H1 (cell line): Measurements from ENCODE around the gene EEF1AKMT1. TPM values are rescaled to one million over a fixed set of nuclear protein-coding genes. Genes with fewer than 3 reads are reported as not detected.

ENCODE experiments used
- CTCF ChIA-PET: fragments of 300-600 bp; sonication (Branson Sonifier 250); formaldehyde crosslinking; loops from one replicate; lab custom pipeline; 2021; ENCODE audit not compliant: partially characterized antibody; lab: Charles Lee
- POLR2A ChIA-PET: fragments of 300-600 bp; sonication (Branson Sonifier 250); formaldehyde crosslinking; loops from one replicate; lab custom pipeline; 2021; ENCODE audit warnings: inconsistent platforms; ENCODE audit not compliant: partially characterized antibody; lab: Charles Lee
- DNase-seq, 2 experiments: peaks; one replicate each; pipeline versions ENCODE4 v3.0.0 to v3.0.0-alpha.2; 2010 to 2022; ENCODE audit warnings: low spot score in 2 of 2, low read depth in 1 of 2, mixed read lengths in 1 of 2
- FAIRE-seq: peaks from 2 replicates; lab custom pipeline; 2011; peaks lifted over from hg19 to GRCh38; lab: Jason Lieb, UNC
- H2AFZ ChIP-seq: 2 replicates; pipeline ENCODE4 v1.8.1; 2012; ENCODE audit warnings: low read length, inconsistent platforms
- H2AK5ac ChIP-seq: 2 replicates; pipeline ENCODE4 v1.6.1; 2013; ENCODE audit warnings: low read depth, low read length
- H2BK120ac ChIP-seq: replicated peaks from 2 replicates; pipeline ENCODE3; 2013; ENCODE audit warnings: low read depth, low read length, inconsistent platforms
- H2BK12ac ChIP-seq: 2 replicates; pipeline ENCODE4 v1.6.1; 2013; ENCODE audit warnings: low read depth, low read length
- H2BK15ac ChIP-seq: 2 replicates; pipeline ENCODE4 v1.6.1; 2013; ENCODE audit warnings: low read length
- H2BK20ac ChIP-seq: 2 replicates; pipeline ENCODE4 v1.6.1; 2013; ENCODE audit warnings: low read length
- H2BK5ac ChIP-seq: 2 replicates; pipeline ENCODE4 v1.6.1; 2013; ENCODE audit warnings: low read depth, low read length
- H3K14ac ChIP-seq: 2 replicates; pipeline ENCODE4 v1.6.1; 2013; ENCODE audit warnings: inconsistent platforms; ENCODE audit not compliant: insufficient read length
- H3K18ac ChIP-seq: 2 replicates; pipeline ENCODE4 v1.6.1; 2013; ENCODE audit warnings: low read length; ENCODE audit errors: extremely low read depth
- H3K23ac ChIP-seq: 2 replicates; pipeline ENCODE4 v1.6.1; 2013; ENCODE audit warnings: inconsistent platforms; ENCODE audit not compliant: insufficient read length
- H3K23me2 ChIP-seq: 2 replicates; pipeline ENCODE4 v1.6.1; 2013; ENCODE audit warnings: low read depth, low read length
- H3K27ac ChIP-seq: 2 replicates; pipeline ENCODE4 v1.6.1; 2011; ENCODE audit warnings: low read depth, low read length, inconsistent platforms
- H3K27me3 ChIP-seq, 4 experiments: replicated peaks in 1 of 4; 1 replicate in 1 of 4; 2 replicates in 3 of 4; pipeline versions ENCODE4 v1.6.1 to v1.8.1; 2011 to 2013; ENCODE audit warnings: low read length in 3 of 4, mild to moderate bottlenecking in 3 of 4, inconsistent platforms in 2 of 4, mixed read lengths in 2 of 4, moderate library complexity in 1 of 4; ENCODE audit not compliant: control insufficient read depth in 3 of 4, insufficient read depth in 3 of 4; ENCODE audit errors: extremely low read depth in 1 of 4
- H3K36me3 ChIP-seq, 4 experiments: 2 replicates each; pipeline versions ENCODE4 v1.6.1 to v1.8.1; 2011 to 2013; ENCODE audit warnings: mild to moderate bottlenecking in 4 of 4, low read length in 3 of 4, moderate library complexity in 2 of 4, control low read depth in 1 of 4, inconsistent platforms in 1 of 4; ENCODE audit not compliant: insufficient read depth in 4 of 4, control insufficient read depth in 2 of 4
- H3K4ac ChIP-seq: replicated peaks from 2 replicates; pipeline ENCODE3; 2013; ENCODE audit warnings: low read length, low read depth, mixed read lengths, inconsistent platforms; ENCODE audit not compliant: insufficient read length
- H3K4me1 ChIP-seq, 4 experiments: replicated peaks in 1 of 4; 1 replicate in 1 of 4; 2 replicates in 3 of 4; pipeline versions ENCODE4 v1.6.1 to v1.8.1; 2011 to 2013; ENCODE audit warnings: low read length in 3 of 4, inconsistent platforms in 2 of 4, mixed read lengths in 1 of 4; ENCODE audit not compliant: insufficient read depth in 4 of 4, control insufficient read depth in 3 of 4
- H3K4me2 ChIP-seq, 2 experiments: 2 replicates each; pipeline versions ENCODE4 v1.6.1 to v1.8.1; 2011 to 2013; ENCODE audit warnings: low read depth in 2 of 2, low read length in 2 of 2, control low read depth in 1 of 2, inconsistent platforms in 1 of 2, mild to moderate bottlenecking in 1 of 2; ENCODE audit not compliant: insufficient read depth in 1 of 2
- H3K4me3 ChIP-seq, 4 experiments: fragments of 200-600, 300-600 bp in 1 of 4; sonication (generic), shearing (Covaris generic), sonication (Bioruptor Twin) in 1 of 4; 2 replicates each; pipeline versions ENCODE4 v1.5.1 to v1.8.1; 2011 to 2016; ENCODE audit warnings: low read length in 4 of 4, low read depth in 3 of 4, control low read depth in 2 of 4, inconsistent platforms in 2 of 4, mild to moderate bottlenecking in 2 of 4, mixed read lengths in 1 of 4, moderate library complexity in 1 of 4; ENCODE audit not compliant: insufficient read depth in 2 of 4; ENCODE audit errors: extremely low read depth in 1 of 4
- H3K56ac ChIP-seq: replicated peaks from 2 replicates; pipeline ENCODE3; 2013; ENCODE audit warnings: low read depth, mild to moderate bottlenecking, mixed read lengths, low read length, inconsistent platforms; ENCODE audit not compliant: insufficient read length
- H3K79me1 ChIP-seq: 2 replicates; pipeline ENCODE4 v1.6.1; 2013; ENCODE audit warnings: low read depth, low read length, control low read depth
- H3K79me2 ChIP-seq, 2 experiments: 2 replicates each; pipeline versions ENCODE4 v1.6.1 to v1.8.1; 2012 to 2013; ENCODE audit warnings: low read length in 2 of 2, mild to moderate bottlenecking in 2 of 2, inconsistent platforms in 1 of 2; ENCODE audit not compliant: insufficient read depth in 2 of 2, control insufficient read depth in 1 of 2
- H3K9ac ChIP-seq, 4 experiments: replicated peaks in 1 of 4; 1 replicate in 1 of 4; 2 replicates in 3 of 4; pipeline versions ENCODE4 v1.6.1 to v1.8.1; 2011 to 2013; ENCODE audit warnings: low read depth in 3 of 4, low read length in 3 of 4, control low read depth in 2 of 4, mild to moderate bottlenecking in 2 of 4, moderate library complexity in 2 of 4, inconsistent platforms in 1 of 4; ENCODE audit errors: extremely low read depth in 1 of 4
- H3K9me3 ChIP-seq, 2 experiments: 2 replicates each; pipeline versions ENCODE4 v1.6.1 to v1.8.1; 2012 to 2013; ENCODE audit warnings: mild to moderate bottlenecking in 2 of 2, moderate library complexity in 2 of 2, control low read depth in 1 of 2, inconsistent platforms in 1 of 2, low read depth in 1 of 2, low read length in 1 of 2, mixed read lengths in 1 of 2; ENCODE audit not compliant: insufficient read depth in 2 of 2
- H4K20me1 ChIP-seq, 2 experiments: replicated peaks in 1 of 2; 2 replicates each; pipeline versions ENCODE3 to v1.8.1; 2011 to 2013; ENCODE audit warnings: inconsistent platforms in 2 of 2, low read length in 2 of 2, mild to moderate bottlenecking in 1 of 2; ENCODE audit not compliant: insufficient read depth in 2 of 2, control insufficient read depth in 1 of 2
- H4K5ac ChIP-seq: 2 replicates; pipeline ENCODE4 v1.6.1; 2013; ENCODE audit warnings: low read length, low read depth, mixed read lengths, inconsistent platforms; ENCODE audit not compliant: insufficient read length
- H4K8ac ChIP-seq: 2 replicates; pipeline ENCODE4 v1.8.0; 2013; ENCODE audit warnings: mild to moderate bottlenecking, moderate library complexity, low read length, inconsistent platforms; ENCODE audit not compliant: insufficient read depth; ENCODE audit errors: extremely low read depth
- H4K91ac ChIP-seq: replicated peaks from 2 replicates; pipeline ENCODE3; 2013; ENCODE audit warnings: low read length, mixed read lengths, inconsistent platforms; ENCODE audit not compliant: insufficient read length
- CEBPB ChIP-seq: IDR thresholded peaks from 2 replicates; pipeline ENCODE4 v1.6.1; 2012; ENCODE audit warnings: low read depth, low read length
- SP2 ChIP-seq: IDR thresholded peaks from 2 replicates; pipeline ENCODE4 v1.6.1; 2012; ENCODE audit warnings: mild to moderate bottlenecking, low read length, inconsistent platforms
- WGBS, 2 experiments: shearing (Covaris generic) in 1 of 2; methylation state at CpG; one replicate each; pipeline versions ENCODE4 v1.1.6 to v1.1.7; 2013 to 2015; ENCODE audit warnings: low lambda C conversion rate in 2 of 2, mixed read lengths in 2 of 2, inconsistent platforms in 1 of 2, low coverage in 1 of 2, missing lambda C conversion rate in 1 of 2; ENCODE audit not compliant: insufficient replicate concordance in 2 of 2, insufficient coverage in 1 of 2, insufficient read length in 1 of 2; ENCODE audit errors: extremely low coverage in 1 of 2, missing lambda C conversion rate in 1 of 2; 5-methylcytosine and 5-hydroxymethylcytosine counted together
- polyA plus RNA-seq, 7 experiments: library from polyadenylated mRNA; depleted of rRNA in 3 of 7; stranded (reverse) in 5 of 7; unstranded in 2 of 7; fragments of >200 nt in 5 of 7; fragments of 200-250 nt in 2 of 7; gene quantifications; 1 replicate in 5 of 7; 2 replicates in 1 of 7; 4 replicates in 1 of 7; pipeline versions ENCODE4 v1.2.1 to v1.2.3, GENCODE V29; 2011 to 2013; ENCODE audit warnings: missing spikeins in 2 of 7, mixed read lengths in 2 of 7
- total RNA-seq: library from RNA; stranded (reverse); fragmentation: NEBNext Ultra II Directional; extraction: Animal tissue kit (Norgen Biotek cat#: 25700); gene quantifications from 2 replicates; pipeline ENCODE4 v1.2.1, GENCODE V29; 2021

Gene EEF1AKMT1
- total and polyA plus RNA-seq, 2 of the 8 experiments (the other 6 are each of a cell fraction or from before 2014, with no cell fraction given), result 3.1 to 4.1 TPM

DNA sequence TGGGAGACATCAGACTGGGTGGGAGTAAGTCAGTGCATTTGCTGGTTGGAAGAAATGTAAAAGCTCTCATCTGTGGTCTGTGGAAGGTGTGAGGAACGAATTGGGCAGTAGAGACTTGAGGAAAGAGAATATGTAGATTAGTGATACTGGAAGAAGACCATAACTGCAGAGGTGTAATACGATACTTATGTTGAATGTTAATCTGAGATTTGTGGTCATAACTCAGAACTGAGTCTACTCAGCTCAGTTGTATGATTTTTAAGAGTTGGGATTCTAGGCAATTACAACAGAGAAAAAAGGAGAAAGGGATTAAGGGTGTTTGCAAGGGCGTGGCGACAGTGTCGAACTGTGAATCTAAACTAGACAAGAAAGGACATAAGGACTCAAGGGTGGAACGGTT, 73.5 kb downstream of the EEF1AKMT1 start:
- H3K27ac ChIP-seq, result no peak overlapping the region
- H4K91ac ChIP-seq, result no peak overlapping the region
- no peak overlapping the region for H2BK5ac ChIP-seq
- H4K5ac ChIP-seq, result no peak overlapping the region
- H3K23me2 ChIP-seq, result peaks cover 9% of the 10 kb centered on the region
- no peak overlapping the region for H3K18ac ChIP-seq
- no peak overlapping the region for H2BK15ac ChIP-seq
- no peaks in the 10 kb centered on the region for H3K79me2 ChIP-seq
- H2BK20ac ChIP-seq, result no peak overlapping the region
- no peak overlapping the region for H3K4ac ChIP-seq
- H2BK12ac ChIP-seq, result no peak overlapping the region
- FAIRE-seq (no peak), DNase-seq (no peak)
- no peak overlapping the region for H3K4me2 ChIP-seq
- no peaks in the 10 kb centered on the region for H3K79me1 ChIP-seq
- H4K20me1 ChIP-seq, result peaks cover 0 to 1% of the 10 kb centered on the region in 2 experiments
- H3K4me3 ChIP-seq, result no peak overlapping the region
- ChIA-PET POLR2A (no interaction called here), CTCF (no interaction called here)
- no peak overlapping the region for H2AFZ ChIP-seq
- 86% methylated on average over 6 of the region's 6 CpGs; no CpG with 5 or more reads in 1 of the 2 experiments for WGBS, 2 experiments
- no peak overlapping the region for H3K14ac ChIP-seq
- peaks cover 0 to 6% (median under 1%) of the 10 kb centered on the region in 4 experiments; a peak in 5 of 7 replicates for H3K4me1 ChIP-seq
- peaks cover 5 to 25% (median 20%) of the 10 kb centered on the region in 4 experiments for H3K27me3 ChIP-seq
- H2BK120ac ChIP-seq, result no peak overlapping the region
- no peak overlapping the region for H2AK5ac ChIP-seq
- no peaks in the 10 kb centered on the region for H3K36me3 ChIP-seq
- no peak overlapping the region for H3K23ac ChIP-seq
- no peak overlapping the region for H3K9ac ChIP-seq
- no peak overlapping the region for H4K8ac ChIP-seq
- no peaks in the 10 kb centered on the region for H3K9me3 ChIP-seq
- no peak overlapping the region for H3K56ac ChIP-seq
- TF ChIP-seq SP2, result no peak
- no peak for TF ChIP-seq CEBPB
